WI38 (cell line): ENCODE measurements around the gene MBTPS1.

Experiments used
- H3K4me3 ChIP-seq: 2 replicates; pipeline ENCODE4 v1.5.1; 2011; ENCODE audit warnings: low read depth, mild to moderate bottlenecking, control low read depth, low read length
- TF ChIP-seq, protein P1 (sequence below): IDR thresholded peaks from 2 replicates; pipeline ENCODE4 v1.5.1; 2012; ENCODE audit warnings: low read depth, mild to moderate bottlenecking, control low read depth, low read length

Gene MBTPS1

GRCh38 chr16:84081446-84081989, 35.2 kb downstream of the MBTPS1 start:
- TF ChIP-seq, protein P1, sequence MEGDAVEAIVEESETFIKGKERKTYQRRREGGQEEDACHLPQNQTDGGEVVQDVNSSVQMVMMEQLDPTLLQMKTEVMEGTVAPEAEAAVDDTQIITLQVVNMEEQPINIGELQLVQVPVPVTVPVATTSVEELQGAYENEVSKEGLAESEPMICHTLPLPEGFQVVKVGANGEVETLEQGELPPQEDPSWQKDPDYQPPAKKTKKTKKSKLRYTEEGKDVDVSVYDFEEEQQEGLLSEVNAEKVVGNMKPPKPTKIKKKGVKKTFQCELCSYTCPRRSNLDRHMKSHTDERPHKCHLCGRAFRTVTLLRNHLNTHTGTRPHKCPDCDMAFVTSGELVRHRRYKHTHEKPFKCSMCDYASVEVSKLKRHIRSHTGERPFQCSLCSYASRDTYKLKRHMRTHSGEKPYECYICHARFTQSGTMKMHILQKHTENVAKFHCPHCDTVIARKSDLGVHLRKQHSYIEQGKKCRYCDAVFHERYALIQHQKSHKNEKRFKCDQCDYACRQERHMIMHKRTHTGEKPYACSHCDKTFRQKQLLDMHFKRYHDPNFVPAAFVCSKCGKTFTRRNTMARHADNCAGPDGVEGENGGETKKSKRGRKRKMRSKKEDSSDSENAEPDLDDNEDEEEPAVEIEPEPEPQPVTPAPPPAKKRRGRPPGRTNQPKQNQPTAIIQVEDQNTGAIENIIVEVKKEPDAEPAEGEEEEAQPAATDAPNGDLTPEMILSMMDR = no peak
- H3K4me3 ChIP-seq = no peak overlapping the region

DNA sequence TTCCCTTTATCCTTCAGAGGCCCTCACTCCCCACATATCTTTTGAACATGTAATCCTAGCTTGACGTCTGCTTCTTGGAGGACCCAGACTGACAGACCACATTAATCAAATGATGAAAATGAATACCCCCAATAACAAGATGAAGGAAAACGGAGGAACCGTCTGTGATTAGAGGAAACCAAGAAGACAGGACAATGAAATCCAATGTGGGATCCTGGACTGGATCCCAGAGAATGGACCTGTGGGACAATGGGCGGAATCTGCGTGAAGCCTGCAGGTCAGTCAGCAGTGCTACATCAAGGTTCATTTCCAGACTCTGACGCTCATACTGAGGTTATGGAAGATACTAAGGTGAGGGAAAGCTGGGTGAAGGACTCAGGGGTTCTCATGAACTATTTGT, 35.9 kb downstream of the MBTPS1 start:
- TF ChIP-seq, protein P1 = no peak
- H3K4me3 ChIP-seq = no peak overlapping the region

- no peak overlapping the region for H3K4me3 ChIP-seq
- TF ChIP-seq, protein P1 = no peak
Observed at GRCh38 chr16:84080378-84080777, 36.4 kb downstream of the MBTPS1 start.

GRCh38 chr16:84079664-84080063, 37.1 kb downstream of the MBTPS1 start:
- TF ChIP-seq, protein P1 = no peak
- no peak overlapping the region for H3K4me3 ChIP-seq

GRCh38 chr16:84075376-84075775, 41.4 kb downstream of the MBTPS1 start:
- no peak overlapping the region for H3K4me3 ChIP-seq
- TF ChIP-seq, protein P1 = no peak

GRCh38 chr16:84074721-84075120, 42.0 kb downstream of the MBTPS1 start:
- TF ChIP-seq, protein P1 = no peak
- H3K4me3 ChIP-seq = no peak overlapping the region

- no peak overlapping the region for H3K4me3 ChIP-seq
- TF ChIP-seq, protein P1 = no peak
Observed at GRCh38 chr16:84072014-84072413, 44.7 kb downstream of the MBTPS1 start.
